ENCODE measurements around the gene HOXA10. TPM values are rescaled to one million over a fixed set of nuclear protein-coding genes. Genes with fewer than 3 reads are reported as not detected.

HOXA10 gene
- total RNA-seq, 1 experiment from 2014 or later: 9.5 TPM

GRCh38 chr7:27192546-27193334, 18.6 kb upstream of the HOXA10 start:
- H3K27me3 Mint-ChIP-seq (ENCODE audit: insufficient read depth, unreplicated experiment): peaks cover 4% of the 10 kb centered on the region
- ChIA-PET POLR2A (no interaction called here), CTCF (interaction anchor here (0.6 kb wide), 1 partner anchor 12 kb away, joined by 3 read pairs; no protein-coding TSS in a partner anchor)
- no peaks in the 10 kb centered on the region for H3K36me3 Mint-ChIP-seq (ENCODE audit: insufficient read depth, unreplicated experiment)
- H3K9me3 Mint-ChIP-seq (ENCODE audit: unreplicated experiment): no peaks in the 10 kb centered on the region
- Histone ChIP-seq H3K4me1 (no peaks in the 10 kb centered on the region), H3K27me3 (replicated peaks; ENCODE audit: control insufficient read depth, insufficient read depth, low read length) (no peaks in the 10 kb centered on the region), H3K36me3 (ENCODE audit: control insufficient read depth, insufficient read depth, low read length) (no peaks in the 10 kb centered on the region), H3K9me3 (no peaks in the 10 kb centered on the region), H3K4me3 (ENCODE audit: low read depth, low read length) (no peak overlapping the region)
- no peak for TF ChIP-seq CTCF (IDR thresholded peaks at IDR 0.05; ENCODE audit: insufficient read depth in 1 of 2, low read depth in 1 of 2, low read length in 1 of 2, severe bottlenecking in 1 of 2, unreplicated experiment in 1 of 2)
- no peak overlapping the region for H3K4me3 Mint-ChIP-seq (ENCODE audit: unreplicated experiment)
- intact Hi-C loops (cut with micrococcal nuclease; ENCODE audit: unreplicated experiment): no loop called here
- no peak overlapping the region for H3K27ac Mint-ChIP-seq (ENCODE audit: unreplicated experiment)
- H3K4me1 Mint-ChIP-seq (ENCODE audit: low read depth, unreplicated experiment): no peaks in the 10 kb centered on the region
- DNase-seq: no peak
- BruUV-seq (replicated peaks): no TSS peak

GRCh38 chr7:27191833-27192545, 17.9 kb upstream of the HOXA10 start:
- H3K4me3 ChIP-seq (ENCODE audit: low read depth, low read length): no peak overlapping the region
- no peaks in the 10 kb centered on the region for H3K9me3 ChIP-seq
- Mint-ChIP-seq H3K4me3 (ENCODE audit: unreplicated experiment) (no peak overlapping the region), H3K36me3 (ENCODE audit: insufficient read depth, unreplicated experiment) (no peaks in the 10 kb centered on the region), H3K27me3 (ENCODE audit: insufficient read depth, unreplicated experiment) (no peaks in the 10 kb centered on the region), H3K9me3 (ENCODE audit: unreplicated experiment) (no peaks in the 10 kb centered on the region), H3K27ac (ENCODE audit: unreplicated experiment) (no peak overlapping the region), H3K4me1 (ENCODE audit: low read depth, unreplicated experiment) (no peaks in the 10 kb centered on the region)
- POLR2A ChIA-PET: no interaction called here
- H3K27me3 ChIP-seq (replicated peaks; ENCODE audit: control insufficient read depth, insufficient read depth, low read length): no peaks in the 10 kb centered on the region
- BruUV-seq (replicated peaks): no TSS peak
- TF ChIP-seq CTCF (IDR thresholded peaks at IDR 0.05; ENCODE audit: insufficient read depth in 1 of 2, low read depth in 1 of 2, low read length in 1 of 2, severe bottlenecking in 1 of 2, unreplicated experiment in 1 of 2): no peak
- DNase-seq: peak in 1 of 2 experiments; percentile 27
- intact Hi-C loops (cut with micrococcal nuclease; ENCODE audit: unreplicated experiment): no loop called here
- CTCF ChIA-PET: interaction anchor here (0.6 kb wide), 1 partner anchor 12 kb away, joined by 3 read pairs; no protein-coding TSS in a partner anchor
- no peaks in the 10 kb centered on the region for H3K4me1 ChIP-seq
- H3K36me3 ChIP-seq (ENCODE audit: control insufficient read depth, insufficient read depth, low read length): no peaks in the 10 kb centered on the region

- Mint-ChIP-seq H3K27me3 (ENCODE audit: insufficient read depth, unreplicated experiment) (no peaks in the 10 kb centered on the region), H3K36me3 (ENCODE audit: insufficient read depth, unreplicated experiment) (no peaks in the 10 kb centered on the region), H3K27ac (ENCODE audit: unreplicated experiment) (no peak overlapping the region), H3K4me3 (ENCODE audit: unreplicated experiment) (no peak overlapping the region), H3K9me3 (ENCODE audit: unreplicated experiment) (no peaks in the 10 kb centered on the region), H3K4me1 (ENCODE audit: low read depth, unreplicated experiment) (no peaks in the 10 kb centered on the region)
- ChIA-PET CTCF (no interaction called here), POLR2A (no interaction called here)
- H3K27me3 ChIP-seq (replicated peaks; ENCODE audit: control insufficient read depth, insufficient read depth, low read length): no peaks in the 10 kb centered on the region; the same call in 1 of the 2 replicates
- peak in 1 of 2 experiments; percentile 17 for DNase-seq
- intact Hi-C loops (cut with micrococcal nuclease; ENCODE audit: unreplicated experiment): no loop called here
- H3K36me3 ChIP-seq (ENCODE audit: control insufficient read depth, insufficient read depth, low read length): no peaks in the 10 kb centered on the region
- TF ChIP-seq CTCF (IDR thresholded peaks at IDR 0.05; ENCODE audit: insufficient read depth in 1 of 2, low read depth in 1 of 2, low read length in 1 of 2, severe bottlenecking in 1 of 2, unreplicated experiment in 1 of 2): no peak
- no peaks in the 10 kb centered on the region for H3K9me3 ChIP-seq
- no TSS peak for BruUV-seq (replicated peaks)
- H3K4me3 ChIP-seq (ENCODE audit: low read depth, low read length): no peak overlapping the region
- no peaks in the 10 kb centered on the region for H3K4me1 ChIP-seq
Measured at GRCh38 chr7:27191161-27191731, 17.1 kb upstream of the HOXA10 start.

All from Caco-2 (cell line).